HepG2 (cell line): ENCODE data around the gene SLC7A6OS. TPM values are rescaled to one million over a fixed set of nuclear protein-coding genes. Genes with fewer than 3 reads are reported as not detected.

ENCODE experiments used
- ATF7 ChIP-seq, 2 experiments: fragments of 450-650 bp in 1 of 2; sonication (generic) in 1 of 2; formaldehyde crosslinking in 1 of 2; IDR thresholded peaks; 2 replicates each; pipeline versions ENCODE4 v1.4.0 to v1.6.1; 2016 to 2020; ENCODE audit warnings: antibody characterized with exemption in 1 of 2, mild to moderate bottlenecking in 1 of 2, missing genetic modification reagents in 1 of 2
- DBP ChIP-seq: sonication (generic); formaldehyde crosslinking; IDR thresholded peaks from 2 replicates; pipeline ENCODE4 v1.4.0; 2020; ENCODE audit warnings: missing genetic modification reagents; ENCODE audit errors: not compliant biosample characterization
- FOXK2 ChIP-seq: fragments of 450-650 bp; IDR thresholded peaks from 2 replicates; pipeline ENCODE4 v1.6.1; 2016
- GLI4 ChIP-seq: sonication (generic); formaldehyde crosslinking; IDR thresholded peaks from 2 replicates; pipeline ENCODE4 v1.5.1; 2020; ENCODE audit warnings: missing genetic modification reagents, mild to moderate bottlenecking, moderate library complexity, borderline replicate concordance
- JUN ChIP-seq: sonication (generic); formaldehyde crosslinking; IDR thresholded peaks from 2 replicates; pipeline ENCODE4 v1.4.0; 2020; ENCODE audit warnings: mild to moderate bottlenecking, missing genetic modification reagents
- KLF6 ChIP-seq: IDR thresholded peaks from 2 replicates; pipeline ENCODE4 v1.8.0; 2016; ENCODE audit warnings: missing biosample characterization, missing genetic modification reagents
- SP2 ChIP-seq: sonication (generic); formaldehyde crosslinking; IDR thresholded peaks from 2 replicates; pipeline ENCODE4 v1.5.1; 2020; ENCODE audit warnings: mild to moderate bottlenecking, missing genetic modification reagents
- THYN1 ChIP-seq: sonication (generic); formaldehyde crosslinking; IDR thresholded peaks from 2 replicates; pipeline ENCODE4 v1.8.1; 2023; ENCODE audit warnings: low read depth, mild to moderate bottlenecking, moderate library complexity, missing genetic modification reagents, borderline replicate concordance
- TRIM24 ChIP-seq: sonication (generic); formaldehyde crosslinking; IDR thresholded peaks from 2 replicates; pipeline ENCODE4 v1.8.0; 2022; ENCODE audit warnings: mild to moderate bottlenecking, missing genetic modification reagents
- ZFP36L1 ChIP-seq: sonication (generic); formaldehyde crosslinking; IDR thresholded peaks from 2 replicates; pipeline ENCODE4 v1.8.0; 2022; ENCODE audit warnings: mild to moderate bottlenecking, missing genetic modification reagents, moderate library complexity
- ZNF281 ChIP-seq: sonication (generic); formaldehyde crosslinking; IDR thresholded peaks from 2 replicates; pipeline ENCODE4 v1.4.0; 2020; ENCODE audit warnings: missing genetic modification reagents, borderline replicate concordance
- ZNF318 ChIP-seq: sonication (generic); formaldehyde crosslinking; IDR thresholded peaks from 2 replicates; pipeline ENCODE4 v1.4.0; 2020; ENCODE audit warnings: mild to moderate bottlenecking, missing genetic modification reagents
- ZNF589 ChIP-seq: sonication (generic); formaldehyde crosslinking; conservative IDR thresholded peaks from 2 replicates; pipeline ENCODE4 v1.8.0; 2022; ENCODE audit warnings: mild to moderate bottlenecking, moderate library complexity, missing genetic modification reagents
- ZNF644 ChIP-seq: IDR thresholded peaks from 2 replicates; pipeline ENCODE4 v1.6.1; 2016; ENCODE audit warnings: low read depth
- ZNF839 ChIP-seq: sonication (generic); formaldehyde crosslinking; IDR thresholded peaks from 2 replicates; pipeline ENCODE4 v1.4.0; 2020; ENCODE audit warnings: missing genetic modification reagents, mild to moderate bottlenecking, borderline replicate concordance
- ZSCAN22 ChIP-seq: sonication (generic); formaldehyde crosslinking; IDR thresholded peaks from 2 replicates; pipeline ENCODE4 v1.4.0; 2020; ENCODE audit warnings: mild to moderate bottlenecking, missing genetic modification reagents
- polyA plus RNA-seq, 8 experiments: library from polyadenylated mRNA; depleted of rRNA in 3 of 8; stranded (reverse) in 7 of 8; unstranded in 1 of 8; fragments of >200 nt; fragmentation: Illumina TruSeq in 4 of 8; extraction: Trizol in 4 of 8; gene quantifications; 2 replicates each; pipeline versions ENCODE4 v1.2.1 to v1.2.3, GENCODE V29; 2011 to 2016; ENCODE audit warnings: low read depth in 4 of 8, missing spikeins in 1 of 8, mixed read lengths in 1 of 8; ENCODE audit not compliant: insufficient read depth in 1 of 8
- total RNA-seq, 5 experiments: library from RNA; depleted of rRNA; stranded (reverse); fragments of >200 nt; fragmentation: Illumina TruSeq; extraction: Trizol; gene quantifications; 2 replicates each; pipeline ENCODE4 v1.2.3, GENCODE V29; 2016; ENCODE audit warnings: low read depth in 1 of 5

The SLC7A6OS gene
- total and polyA plus RNA-seq, 2 of the 13 experiments (the other 11 are each of a cell fraction or from before 2014, with no cell fraction given) = 11.2 to 21.5 TPM

- TF ChIP-seq ZNF589 (CRISPR knock-in tag) (no peak; the same call in 1 of the 2 replicates), ZNF644 (CRISPR knock-in tag) (peak; percentile 19; the same call in 1 of the 2 replicates), ZNF318 (CRISPR knock-in tag) (peak; percentile 93; the same call in 1 of the 2 replicates), ATF7 (IDR thresholded peaks at IDR 0.05) (no peak), ATF7 (CRISPR knock-in tag; IDR thresholded peaks at IDR 0.05) (0 out of 2 replicates have a peak, but pooled peaks have one; percentile 68), ZNF839 (0 out of 2 replicates have a peak, but pooled peaks have one; percentile 85), ZFP36L1 (CRISPR knock-in tag) (peak; percentile 95; the same call in 1 of the 2 replicates), DBP (CRISPR knock-in tag) (no peak), SP2 (CRISPR knock-in tag) (no peak), TRIM24 (CRISPR knock-in tag) (no peak), GLI4 (CRISPR knock-in tag) (no peak), ZNF281 (CRISPR knock-in tag) (peak; percentile 73), ZSCAN22 (CRISPR knock-in tag) (peak; percentile 20; the same call in 1 of the 2 replicates), JUN (CRISPR knock-in tag) (no peak; the same call in 1 of the 2 replicates), THYN1 (no peak), FOXK2 (0 out of 2 replicates have a peak, but pooled peaks have one; percentile 33), KLF6 (CRISPR knock-in tag) (peak; percentile 77; the same call in 1 of the 2 replicates)
Measured at GRCh38 chr16:68257906-68258800, 52.6 kb downstream of the SLC7A6OS start (continued).
